HepG2 (cell line): ENCODE data around the gene HBEGF. TPM values are rescaled to one million over a fixed set of nuclear protein-coding genes. Genes with fewer than 3 reads are reported as not detected.

Source experiments
- ATAC-seq: fragments of 200-7000 bp; cut with Tn5 transposase; 3 replicates; pipeline ENCODE4 v1.9.1; 2020; ENCODE audit warnings: mild to moderate bottlenecking, moderate library complexity
- BruUV-seq: library from RNA; stranded (reverse); fragments of 400-500 nt; replicated peaks from 2 replicates; lab custom pipeline; 2021; lab: Mats Ljungman, UMichigan
- CTCF ChIA-PET: fragments of 300-600 bp; formaldehyde crosslinking; extraction: SDS; loops from one replicate; lab custom pipeline; 2021; ENCODE audit warnings: low total read pairs, inconsistent platforms, low intra/inter-chr PET ratio; lab: Yijun Ruan, JAX
- POLR2A ChIA-PET: fragments of 350-600 bp; sonication (Branson Sonifier 250); formaldehyde crosslinking; loops from one replicate; lab custom pipeline; 2020; ENCODE audit warnings: antibody characterized with exemption, inconsistent platforms; lab: Yijun Ruan, JAX
- DNase-seq: peaks from one replicate; pipeline ENCODE4 v3.0.0-alpha.2; 2015; ENCODE audit warnings: low spot score
- FAIRE-seq: peaks from 3 replicates; lab custom pipeline; 2011; peaks lifted over from hg19 to GRCh38; lab: Jason Lieb, UNC
- H2AFZ ChIP-seq: one replicate; pipeline ENCODE4 v1.6.1; 2011; ENCODE audit warnings: low read length, inconsistent platforms
- H3K27ac ChIP-seq: fragments of 300-600 bp; 3 replicates; pipeline ENCODE4 v1.8.0; 2011; ENCODE audit warnings: mixed run types, mild to moderate bottlenecking, mixed read lengths, low read length, inconsistent platforms; ENCODE audit not compliant: insufficient read depth; ENCODE audit errors: extremely low read length
- H3K27me3 ChIP-seq, 2 experiments: fragments of 200-600 bp in 1 of 2; 2 replicates in 1 of 2; 3 replicates in 1 of 2; pipeline versions ENCODE4 v1.6.0 to v1.8.0; 2011; ENCODE audit warnings: low read length in 2 of 2, mild to moderate bottlenecking in 2 of 2, moderate library complexity in 2 of 2, inconsistent platforms in 1 of 2; ENCODE audit not compliant: insufficient read depth in 2 of 2, control insufficient read depth in 1 of 2
- H3K36me3 ChIP-seq, 2 experiments: fragments of 200-600 bp in 1 of 2; replicated peaks in 1 of 2; 2 replicates in 1 of 2; 3 replicates in 1 of 2; pipeline versions ENCODE4 v1.5.1 to v1.8.0; 2011; ENCODE audit warnings: low read length in 2 of 2, inconsistent platforms in 1 of 2; ENCODE audit not compliant: insufficient read depth in 2 of 2, control insufficient read depth in 1 of 2
- H3K4me1 ChIP-seq: 2 replicates; pipeline ENCODE4 v1.5.1; 2012; ENCODE audit warnings: low read length, inconsistent platforms; ENCODE audit not compliant: insufficient read depth
- H3K4me2 ChIP-seq: 2 replicates; pipeline ENCODE4 v1.6.0; 2011; ENCODE audit warnings: low read depth, low read length, inconsistent platforms
- H3K4me3 ChIP-seq, 3 experiments: fragments of 200-600 bp in 1 of 3; sonication (generic), shearing (Covaris generic) in 1 of 3; replicated peaks in 1 of 3; 2 replicates each; pipeline ENCODE4 v1.5.1; 2011 to 2016; ENCODE audit warnings: low read length in 3 of 3, inconsistent platforms in 2 of 3, low read depth in 2 of 3, mild to moderate bottlenecking in 2 of 3, control low read depth in 1 of 3, mixed read lengths in 1 of 3; ENCODE audit not compliant: insufficient read depth in 1 of 3
- H3K79me2 ChIP-seq: one replicate; pipeline ENCODE4 v1.6.1; 2011; ENCODE audit warnings: low read length, inconsistent platforms; ENCODE audit not compliant: insufficient read depth
- H3K9ac ChIP-seq: 2 replicates; pipeline ENCODE4 v1.6.0; 2011; ENCODE audit warnings: mild to moderate bottlenecking, low read depth, low read length, inconsistent platforms; ENCODE audit not compliant: insufficient read depth
- H3K9me3 ChIP-seq: 2 replicates; pipeline ENCODE4 v1.5.1; 2012; ENCODE audit warnings: mild to moderate bottlenecking, low read length
- H4K20me1 ChIP-seq: 2 replicates; pipeline ENCODE4 v1.6.0; 2011; ENCODE audit warnings: inconsistent platforms, mild to moderate bottlenecking, low read length, moderate library complexity; ENCODE audit not compliant: insufficient read depth
- ATF7 ChIP-seq, 2 experiments: fragments of 450-650 bp in 1 of 2; sonication (generic) in 1 of 2; formaldehyde crosslinking in 1 of 2; IDR thresholded peaks; 2 replicates each; pipeline versions ENCODE4 v1.4.0 to v1.6.1; 2016 to 2020; ENCODE audit warnings: antibody characterized with exemption in 1 of 2, mild to moderate bottlenecking in 1 of 2, missing genetic modification reagents in 1 of 2
- CEBPB ChIP-seq: IDR thresholded peaks from 2 replicates; pipeline ENCODE4 v1.6.1; 2011; ENCODE audit warnings: low read depth, low read length, improper control_type of control experiment, borderline replicate concordance
- CEBPG ChIP-seq: IDR thresholded peaks from 2 replicates; pipeline ENCODE4 v1.6.1; 2016
- CERS6 ChIP-seq: sonication (generic); formaldehyde crosslinking; IDR thresholded peaks from 2 replicates; pipeline ENCODE4 v1.5.0; 2020; ENCODE audit warnings: missing genetic modification reagents
- E2F5 ChIP-seq: sonication (generic); formaldehyde crosslinking; conservative IDR thresholded peaks from 2 replicates; pipeline ENCODE4 v1.4.0; 2020; ENCODE audit warnings: missing genetic modification reagents
- GZF1 ChIP-seq: sonication (generic); formaldehyde crosslinking; IDR thresholded peaks from 2 replicates; pipeline ENCODE4 v1.5.1; 2020; ENCODE audit warnings: mild to moderate bottlenecking, missing genetic modification reagents
- HDAC6 ChIP-seq: fragments of 200-600 bp; sonication (generic); IDR thresholded peaks from 2 replicates; pipeline ENCODE4 v1.7.0; 2017; ENCODE audit warnings: mild to moderate bottlenecking, antibody characterized with exemption, low read length, low read depth
- MXD4 ChIP-seq: IDR thresholded peaks from 2 replicates; pipeline ENCODE4 v1.6.1; 2016; ENCODE audit warnings: mild to moderate bottlenecking, missing biosample characterization, missing genetic modification reagents
- PAF1 ChIP-seq: IDR thresholded peaks from 2 replicates; pipeline ENCODE4 v1.6.1; 2016; ENCODE audit warnings: missing genetic modification reagents, missing compliant biosample characterization
- ZBTB8A ChIP-seq: sonication (generic); formaldehyde crosslinking; IDR thresholded peaks from 2 replicates; pipeline ENCODE4 v1.4.0; 2020; ENCODE audit warnings: mild to moderate bottlenecking, low read depth, missing genetic modification reagents, borderline replicate concordance
- ZMAT5 ChIP-seq: sonication (generic); formaldehyde crosslinking; IDR thresholded peaks from 2 replicates; pipeline ENCODE4 v1.5.0; 2020; ENCODE audit warnings: mild to moderate bottlenecking, low read depth, missing genetic modification reagents, borderline replicate concordance
- ZNF275 ChIP-seq: sonication (generic); formaldehyde crosslinking; IDR thresholded peaks from 2 replicates; pipeline ENCODE4 v1.8.0; 2022; ENCODE audit warnings: missing genetic modification reagents, mild to moderate bottlenecking, inconsistent platforms, borderline replicate concordance
- ZNF331 ChIP-seq: sonication (generic); formaldehyde crosslinking; IDR thresholded peaks from 2 replicates; pipeline ENCODE4 v1.4.0; 2020; ENCODE audit warnings: missing genetic modification reagents
- ZNF460 ChIP-seq: sonication (generic); formaldehyde crosslinking; IDR thresholded peaks from 2 replicates; pipeline ENCODE4 v1.5.1; 2020; ENCODE audit warnings: missing genetic modification reagents, mild to moderate bottlenecking, borderline replicate concordance
- ZNF740 ChIP-seq: sonication (generic); formaldehyde crosslinking; IDR thresholded peaks from 2 replicates; pipeline ENCODE4 v1.4.0; 2020; ENCODE audit warnings: missing genetic modification reagents
- WGBS: methylation state at CpG from one replicate; pipeline ENCODE4 v1.1.6; 2017; ENCODE audit warnings: low lambda C conversion rate; 5-methylcytosine and 5-hydroxymethylcytosine counted together
- in situ Hi-C: cut with HindIII; loops from 2 replicates; pipeline ENCODE4 v1.10.0; 2017; ENCODE audit warnings: low pct_unique_long_range_greater_than_20kb; ENCODE audit not compliant: extremely low pct_ligation_motif_present
- intact Hi-C: fragments of 100-400 bp; cut with micrococcal nuclease; formaldehyde crosslinking; loops from one replicate; pipeline ENCODE4 v1.10.0; 2022; ENCODE audit not compliant: unreplicated experiment
- polyA plus RNA-seq, 8 experiments: library from polyadenylated mRNA; depleted of rRNA in 3 of 8; stranded (reverse) in 7 of 8; unstranded in 1 of 8; fragments of >200 nt; fragmentation: Illumina TruSeq in 4 of 8; extraction: Trizol in 4 of 8; gene quantifications; 2 replicates each; pipeline versions ENCODE4 v1.2.1 to v1.2.3, GENCODE V29; 2011 to 2016; ENCODE audit warnings: low read depth in 4 of 8, missing spikeins in 1 of 8, mixed read lengths in 1 of 8; ENCODE audit not compliant: insufficient read depth in 1 of 8
- total RNA-seq, 5 experiments: library from RNA; depleted of rRNA; stranded (reverse); fragments of >200 nt; fragmentation: Illumina TruSeq; extraction: Trizol; gene quantifications; 2 replicates each; pipeline ENCODE4 v1.2.3, GENCODE V29; 2016; ENCODE audit warnings: low read depth in 1 of 5

The HBEGF gene
- total and polyA plus RNA-seq, 2 of the 13 experiments (the other 11 are each of a cell fraction or from before 2014, with no cell fraction given) = 1.7 to 5.0 TPM

GRCh38 chr5:140391312-140391711 lies 44.9 kb upstream of the HBEGF start:
- Histone ChIP-seq H3K79me2 (no peaks in the 10 kb centered on the region), H3K27ac (no peak overlapping the region), H3K36me3 (no peaks in the 10 kb centered on the region), H3K9me3 (no peaks in the 10 kb centered on the region), H3K4me2 (no peak overlapping the region), H3K27me3 (no peaks in the 10 kb centered on the region), H4K20me1 (no peaks in the 10 kb centered on the region), H3K4me1 (peaks cover 9% of the 10 kb centered on the region), H3K9ac (no peak overlapping the region), H3K4me3 (no peak overlapping the region), H2AFZ (no peak overlapping the region)
- DNase-seq (no peak), ATAC-seq (peak; percentile 82), FAIRE-seq (peak; percentile 28)
- in situ Hi-C loops = no loop called here
- intact Hi-C loops = no loop called here
- ChIA-PET POLR2A (no interaction called here), CTCF (no interaction called here)
- WGBS = 22% methylated on average over 1 of the region's 1 CpG
- peak; percentile 83 for TF ChIP-seq ZNF331
- peak; percentile 58; the same call in 1 of the 2 replicates for TF ChIP-seq CEBPG (CRISPR knock-in tag)
- peak; percentile 41; the same call in 1 of the 2 replicates for TF ChIP-seq ATF7 (IDR thresholded peaks at IDR 0.05)
- no peak for TF ChIP-seq ATF7 (CRISPR knock-in tag; IDR thresholded peaks at IDR 0.05)
- TF ChIP-seq GZF1 (CRISPR knock-in tag) = no peak
- peak; percentile 80; the same call in 1 of the 2 replicates for TF ChIP-seq CEBPB
- no TSS peak for BruUV-seq

- Histone ChIP-seq H2AFZ (no peak overlapping the region), H3K27me3 (no peaks in the 10 kb centered on the region), H3K4me1 (no peaks in the 10 kb centered on the region), H3K9ac (no peak overlapping the region), H3K9me3 (no peaks in the 10 kb centered on the region), H3K36me3 (no peaks in the 10 kb centered on the region), H3K4me3 (no peak overlapping the region), H3K79me2 (no peaks in the 10 kb centered on the region), H4K20me1 (no peaks in the 10 kb centered on the region), H3K27ac (no peak overlapping the region), H3K4me2 (no peak overlapping the region)
- intact Hi-C loops = no loop called here
- POLR2A ChIA-PET = interaction anchor here (0.7 to 1.0 kb wide), 2 partner anchors 13 to 15 kb away, joined by 3 read pairs; no protein-coding TSS in a partner anchor
- 55% methylated on average over 2 of the region's 2 CpGs for WGBS
- no TSS peak for BruUV-seq
- CTCF ChIA-PET = no interaction called here
- DNase-seq (no peak), ATAC-seq (peak; percentile 61; the same call in 2 of the 3 replicates), FAIRE-seq (no peak)
- in situ Hi-C loops = no loop called here
- TF ChIP-seq ZMAT5 (CRISPR knock-in tag) (no peak), ATF7 (IDR thresholded peaks at IDR 0.05) (no peak), ATF7 (CRISPR knock-in tag; IDR thresholded peaks at IDR 0.05) (no peak), CERS6 (CRISPR knock-in tag) (no peak), ZNF740 (CRISPR knock-in tag) (no peak), ZNF275 (no peak), ZNF460 (peak; percentile 65; the same call in 1 of the 2 replicates), E2F5 (CRISPR knock-in tag) (no peak), PAF1 (CRISPR knock-in tag) (no peak), ZBTB8A (CRISPR knock-in tag) (no peak), MXD4 (CRISPR knock-in tag) (no peak), HDAC6 (no peak)
Measured at GRCh38 chr5:140388052-140388451, 41.6 kb upstream of the HBEGF start.
